ENCODE data around the gene ZNF346.

- TF ChIP-seq USF1 (IDR thresholded peaks at IDR 0.05) (no peak), RAD21 (IDR thresholded peaks at IDR 0.05; ENCODE audit: low read depth) (no peak), NFIC (IDR thresholded peaks at IDR 0.05) (no peak), CEBPB (IDR thresholded peaks at IDR 0.05) (no peak), TAF1 (IDR thresholded peaks at IDR 0.05; ENCODE audit: low read depth) (no peak), EP300 (IDR thresholded peaks at IDR 0.05; ENCODE audit: borderline replicate concordance) (no peak), MAX (IDR thresholded peaks at IDR 0.05) (no peak), EGR1 (IDR thresholded peaks at IDR 0.05) (no peak), TCF12 (IDR thresholded peaks at IDR 0.05; ENCODE audit: low read depth) (no peak), TEAD4 (IDR thresholded peaks at IDR 0.05) (no peak), CREB1 (IDR thresholded peaks at IDR 0.05; ENCODE audit: low read depth) (no peak), YY1 (IDR thresholded peaks at IDR 0.05; ENCODE audit: low read depth) (no peak)
Measured at GRCh38 chr5:177081859-177082258, 59.4 kb downstream of the ZNF346 start.
